IMR-90 (cell line): ENCODE results near the gene ARSD. TPM values are rescaled to one million over a fixed set of nuclear protein-coding genes. Genes with fewer than 3 reads are reported as not detected.

Source experiments
- ATAC-seq: fragments of 200-7000 bp; cut with Tn5 transposase; 2 replicates; pipeline ENCODE4 v1.9.1; 2020; ENCODE audit warnings: low read depth, mild to moderate bottlenecking, moderate library complexity
- BruUV-seq: library from RNA; stranded (reverse); fragments of 400-500 nt; replicated peaks from 2 replicates; lab custom pipeline; 2021; lab: Mats Ljungman, UMichigan
- CTCF ChIA-PET: fragments of 300-600 bp; formaldehyde crosslinking; extraction: SDS; loops from one replicate; lab custom pipeline; 2021; ENCODE audit warnings: antibody characterized with exemption; lab: Yijun Ruan, JAX
- POLR2A ChIA-PET: fragments of 300-600 bp; sonication (Branson Sonifier 250); formaldehyde crosslinking; loops from one replicate; lab custom pipeline; 2022; ENCODE audit warnings: antibody characterized with exemption; ENCODE audit not compliant: unreplicated experiment; lab: Charles Lee
- DNase-seq: peaks from one replicate; pipeline ENCODE4 v3.0.0; 2013
- H2AFZ ChIP-seq: replicated peaks from 2 replicates; pipeline ENCODE3; 2013; ENCODE audit warnings: low read length, mild to moderate bottlenecking; ENCODE audit not compliant: poor library complexity
- H2AK5ac ChIP-seq: 2 replicates; pipeline ENCODE4 v1.6.1; 2013; ENCODE audit warnings: low read depth, low read length, inconsistent platforms
- H2AK9ac ChIP-seq: replicated peaks from 2 replicates; pipeline ENCODE3; 2013; ENCODE audit warnings: mild to moderate bottlenecking, low read depth, low read length, moderate library complexity; ENCODE audit not compliant: poor library complexity
- H2BK120ac ChIP-seq: 2 replicates; pipeline ENCODE4 v1.6.1; 2013; ENCODE audit warnings: low read depth, low read length, inconsistent platforms
- H2BK15ac ChIP-seq: 3 replicates; pipeline ENCODE4 v1.6.1; 2013; ENCODE audit warnings: low read depth, low read length, inconsistent platforms
- H2BK20ac ChIP-seq: 2 replicates; pipeline ENCODE4 v1.6.1; 2013; ENCODE audit warnings: low read depth, mild to moderate bottlenecking, inconsistent platforms, low read length, moderate library complexity
- H2BK5ac ChIP-seq: 2 replicates; pipeline ENCODE4 v1.6.1; 2013; ENCODE audit warnings: mild to moderate bottlenecking, low read depth, low read length, inconsistent platforms; ENCODE audit not compliant: poor library complexity, severe bottlenecking
- H3K14ac ChIP-seq: replicated peaks from 2 replicates; pipeline ENCODE4 v1.6.1; 2013; ENCODE audit warnings: low read depth, low read length, inconsistent platforms
- H3K18ac ChIP-seq: 2 replicates; pipeline ENCODE4 v1.6.1; 2013; ENCODE audit warnings: low read depth, low read length, control low read depth
- H3K23ac ChIP-seq: 2 replicates; pipeline ENCODE4 v1.6.1; 2013; ENCODE audit warnings: low read depth, low read length, inconsistent platforms
- H3K27ac ChIP-seq: 2 replicates; pipeline ENCODE4 v1.5.1; 2013; ENCODE audit warnings: mild to moderate bottlenecking, control low read depth, low read length; ENCODE audit not compliant: insufficient read depth
- H3K27me3 ChIP-seq: 2 replicates; pipeline ENCODE4 v1.6.1; 2013; ENCODE audit warnings: low read length; ENCODE audit not compliant: control insufficient read depth, insufficient read depth
- H3K36me3 ChIP-seq: 2 replicates; pipeline ENCODE4 v1.6.1; 2013; ENCODE audit warnings: low read length, mixed read lengths; ENCODE audit not compliant: control insufficient read depth, insufficient read depth
- H3K4ac ChIP-seq: 2 replicates; pipeline ENCODE4 v1.6.1; 2013; ENCODE audit warnings: low read depth, low read length, inconsistent platforms
- H3K4me1 ChIP-seq: 2 replicates; pipeline ENCODE4 v1.6.1; 2013; ENCODE audit warnings: low read length, mixed read lengths; ENCODE audit not compliant: control insufficient read depth, insufficient read depth
- H3K4me2 ChIP-seq: 2 replicates; pipeline ENCODE4 v1.6.1; 2013; ENCODE audit warnings: low read depth, mild to moderate bottlenecking, control low read depth, low read length, moderate library complexity
- H3K4me3 ChIP-seq: 2 replicates; pipeline ENCODE4 v1.5.1; 2013; ENCODE audit warnings: low read depth, mild to moderate bottlenecking, control low read depth, low read length, moderate library complexity; ENCODE audit not compliant: insufficient read depth
- H3K56ac ChIP-seq: 2 replicates; pipeline ENCODE4 v1.6.1; 2013; ENCODE audit warnings: low read length, inconsistent platforms; ENCODE audit not compliant: insufficient read depth; ENCODE audit errors: extremely low read depth
- H3K79me1 ChIP-seq, 2 experiments: 2 replicates each; pipeline ENCODE4 v1.6.1; 2013; ENCODE audit warnings: low read length in 2 of 2, inconsistent platforms in 1 of 2, low read depth in 1 of 2
- H3K9ac ChIP-seq: 2 replicates; pipeline ENCODE4 v1.6.1; 2013; ENCODE audit warnings: low read depth, low read length, control low read depth
- H3K9me1 ChIP-seq: 2 replicates; pipeline ENCODE4 v1.6.1; 2013; ENCODE audit warnings: low read length, inconsistent platforms; ENCODE audit not compliant: insufficient read depth
- H3K9me3 ChIP-seq: 2 replicates; pipeline ENCODE4 v1.6.1; 2013; ENCODE audit warnings: low read length; ENCODE audit not compliant: control insufficient read depth, insufficient read depth
- H4K20me1 ChIP-seq: 2 replicates; pipeline ENCODE4 v1.6.1; 2013; ENCODE audit warnings: low read length, inconsistent platforms; ENCODE audit not compliant: insufficient read depth
- H4K5ac ChIP-seq: 2 replicates; pipeline ENCODE4 v1.6.1; 2013; ENCODE audit warnings: mild to moderate bottlenecking, low read depth, low read length, control low read depth
- H4K8ac ChIP-seq, 2 experiments: 2 replicates each; pipeline ENCODE4 v1.6.1; 2013; ENCODE audit warnings: low read depth in 2 of 2, low read length in 2 of 2, control low read depth in 1 of 2, inconsistent platforms in 1 of 2
- H4K91ac ChIP-seq: 2 replicates; pipeline ENCODE4 v1.6.1; 2013; ENCODE audit warnings: low read depth, low read length, inconsistent platforms; ENCODE audit not compliant: insufficient read depth
- BHLHE40 ChIP-seq: fragments of 150-350 bp; IDR thresholded peaks from 2 replicates; pipeline ENCODE4 v1.6.1; 2016; ENCODE audit warnings: mild to moderate bottlenecking, low read depth, low read length
- CTCF ChIP-seq: conservative IDR thresholded peaks from 2 replicates; pipeline ENCODE4 v1.5.1; 2012; ENCODE audit warnings: mild to moderate bottlenecking, low read depth, low read length, improper control_type of control experiment
- FOS ChIP-seq: fragments of 150-350 bp; IDR thresholded peaks from 2 replicates; pipeline ENCODE4 v1.6.1; 2016; ENCODE audit warnings: low read depth, low read length
- MAZ ChIP-seq: IDR thresholded peaks from 2 replicates; pipeline ENCODE4 v1.6.1; 2012; ENCODE audit warnings: low read depth, mild to moderate bottlenecking, low read length, improper control_type of control experiment, moderate library complexity, borderline replicate concordance
- POLR2A ChIP-seq: IDR thresholded peaks from 2 replicates; pipeline ENCODE4 v1.6.1; 2012; ENCODE audit warnings: mild to moderate bottlenecking, low read depth, low read length
- RAD21 ChIP-seq: IDR thresholded peaks from 2 replicates; pipeline ENCODE4 v1.6.1; 2012; ENCODE audit warnings: low read length, improper control_type of control experiment
- RFX5 ChIP-seq: IDR thresholded peaks from 2 replicates; pipeline ENCODE4 v1.8.0; 2012; ENCODE audit warnings: low read depth, mild to moderate bottlenecking, low read length, moderate library complexity
- WGBS, 2 experiments: methylation state at CpG; one replicate each; pipeline versions ENCODE4 v1.1.5 to v1.1.7; 2013; ENCODE audit warnings: missing lambda C conversion rate in 2 of 2; ENCODE audit not compliant: insufficient read length in 1 of 2; ENCODE audit errors: extremely low coverage in 2 of 2; 5-methylcytosine and 5-hydroxymethylcytosine counted together
- dilution Hi-C: fragments of 300-500 bp; cut with HindIII; formaldehyde crosslinking; loops from one replicate; pipeline ENCODE4 v1.14.3; 2018; ENCODE audit warnings: low sequenced_read_pairs; ENCODE audit not compliant: unreplicated experiment
- in situ Hi-C: fragments of 300-500 bp; cut with MboI; formaldehyde crosslinking; loops from 3 replicates; pipeline ENCODE4 v1.14.3; 2019; ENCODE audit warnings: low sequenced_read_pairs, inconsistent platforms, mixed read lengths
- intact Hi-C: fragments of 100-400 bp; cut with micrococcal nuclease; formaldehyde crosslinking; loops from 2 replicates; pipeline ENCODE4 v1.10.0; 2022
- polyA plus RNA-seq, 3 experiments: library from polyadenylated mRNA; depleted of rRNA; stranded (reverse); fragments of >200 nt; gene quantifications; 2 replicates each; pipeline ENCODE4 v1.2.3, GENCODE V29; 2012; ENCODE audit warnings: low replicate concordance in 1 of 3
- total RNA-seq: library from RNA; depleted of rRNA; stranded (reverse); fragments of >200 nt; gene quantifications from 2 replicates; pipeline ENCODE4 v1.2.3, GENCODE V29; 2012

The ARSD gene
- total and polyA plus RNA-seq, 2 of the 4 experiments (the other 2 are of a cell fraction): 5.1 to 6.3 TPM

DNA sequence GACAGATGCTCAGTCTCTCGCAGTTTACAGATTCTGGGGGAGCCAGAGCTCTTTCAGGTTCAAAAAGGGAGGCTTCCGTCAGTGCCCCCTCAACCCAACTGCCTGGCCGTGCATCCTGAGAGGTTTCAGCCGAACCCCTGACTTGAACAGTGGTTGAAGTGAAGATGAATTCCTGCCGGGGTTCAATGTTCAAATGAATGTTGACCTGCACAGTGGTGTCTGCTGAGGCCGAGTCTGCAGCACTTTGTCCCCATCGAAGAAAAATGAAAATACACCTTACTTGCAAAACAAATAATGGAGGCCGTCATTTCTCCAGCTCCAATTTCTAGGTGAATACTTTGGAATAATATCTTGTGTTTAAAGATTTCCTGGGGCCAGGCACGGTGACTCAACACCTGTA is 66.7 kb downstream of the ARSD start:
- Histone ChIP-seq H4K8ac (no peak overlapping the region), H2BK120ac (no peak overlapping the region), H3K4ac (no peak overlapping the region), H2AK9ac (no peak overlapping the region), H3K4me2 (no peak overlapping the region), H3K4me1 (no peaks in the 10 kb centered on the region), H3K9ac (no peak overlapping the region), H4K20me1 (no peaks in the 10 kb centered on the region), H3K27me3 (no peaks in the 10 kb centered on the region), H2AK5ac (no peak overlapping the region), H3K23ac (no peak overlapping the region), H3K27ac (no peak overlapping the region), H2BK15ac (no peak overlapping the region), H4K91ac (no peak overlapping the region), H3K56ac (no peak overlapping the region), H2AFZ (no peak overlapping the region), H4K5ac (no peak overlapping the region), H3K18ac (no peak overlapping the region), H3K14ac (no peak overlapping the region), H3K36me3 (peaks cover 29% of the 10 kb centered on the region), H2BK5ac (no peak overlapping the region), H3K79me1 (no peaks in the 10 kb centered on the region), H3K9me3 (no peaks in the 10 kb centered on the region; the same call in 1 of the 2 replicates), H3K4me3 (no peak overlapping the region), H2BK20ac (no peak overlapping the region), H3K9me1 (no peaks in the 10 kb centered on the region)
- dilution Hi-C loops: no loop called here
- ChIA-PET CTCF (no interaction called here), POLR2A (no interaction called here)
- in situ Hi-C loops: no loop called here
- BruUV-seq: no TSS peak
- intact Hi-C loops: no loop called here
- ATAC-seq (no peak), DNase-seq (no peak)
- 84% methylated on average over 3 of the region's 9 CpGs; no CpG with 5 or more reads in 1 of the 2 experiments for WGBS, 2 experiments
- TF ChIP-seq MAZ (no peak), FOS (no peak), RAD21 (no peak), POLR2A (no peak), CTCF (no peak), RFX5 (no peak), BHLHE40 (no peak)
